Panc1 (cell line): ENCODE measurements around the gene PKN3. TPM values are rescaled to one million over a fixed set of nuclear protein-coding genes. Genes with fewer than 3 reads are reported as not detected.
"Not testable (repeated sequence)": the region's sequence is repeated elsewhere in the genome, so short reads cannot be mapped to it uniquely, and the experiment has no call there.

ENCODE experiments used
- ATAC-seq: fragments of 200-7000 bp; cut with Tn5 transposase; 2 replicates; pipeline ENCODE4 v1.9.1; 2020; ENCODE audit warnings: mild to moderate bottlenecking, moderate library complexity
- BruUV-seq: library from RNA; stranded (reverse); fragments of 400-500 nt; replicated peaks from 2 replicates; lab custom pipeline; 2021; lab: Mats Ljungman, UMichigan
- CTCF ChIA-PET: fragments of 300-600 bp; sonication (Branson Sonifier 250); formaldehyde crosslinking; loops from one replicate; lab custom pipeline; 2022; ENCODE audit warnings: antibody characterized with exemption; lab: Charles Lee
- POLR2A ChIA-PET: fragments of 300-600 bp; sonication (Branson Sonifier 250); formaldehyde crosslinking; loops from one replicate; lab custom pipeline; 2022; ENCODE audit warnings: antibody characterized with exemption; lab: Charles Lee
- DNase-seq: peaks from one replicate; pipeline ENCODE4 v3.0.0-alpha.2; 2010; ENCODE audit warnings: low read depth, low spot score
- H3K27ac ChIP-seq: 2 replicates; pipeline ENCODE4 v1.5.1; 2011; ENCODE audit warnings: mild to moderate bottlenecking, low read length, inconsistent platforms
- H3K27me3 ChIP-seq: fragments of 200-500 bp; sonication (Bioruptor generic); 2 replicates; pipeline ENCODE4 v1.6.0; 2014; ENCODE audit warnings: low read length, inconsistent platforms; ENCODE audit not compliant: control insufficient read depth, insufficient read depth
- H3K36me3 ChIP-seq: fragments of 200-500 bp; sonication (Bioruptor generic); 2 replicates; pipeline ENCODE4 v1.5.1; 2014; ENCODE audit warnings: inconsistent platforms, mild to moderate bottlenecking, low read length, moderate library complexity; ENCODE audit not compliant: control insufficient read depth, insufficient read depth
- H3K4me1 ChIP-seq: 2 replicates; pipeline ENCODE4 v1.5.1; 2011; ENCODE audit warnings: inconsistent platforms, mild to moderate bottlenecking, low read length, moderate library complexity; ENCODE audit not compliant: control insufficient read depth, insufficient read depth
- H3K4me3 ChIP-seq, 2 experiments: 2 replicates each; pipeline ENCODE4 v1.5.1; 2011 to 2012; ENCODE audit warnings: low read depth in 2 of 2, low read length in 2 of 2, mild to moderate bottlenecking in 2 of 2, inconsistent platforms in 1 of 2, moderate library complexity in 1 of 2
- H3K9me3 ChIP-seq: fragments of 200-500 bp; sonication (Bioruptor generic); 2 replicates; pipeline ENCODE4 v1.5.1; 2014; ENCODE audit warnings: low read depth, mild to moderate bottlenecking, inconsistent platforms, low read length, moderate library complexity; ENCODE audit not compliant: control insufficient read depth, insufficient read depth
- POLR2AphosphoS5 ChIP-seq: IDR thresholded peaks from 2 replicates; pipeline ENCODE4 v1.6.1; 2012; ENCODE audit warnings: mild to moderate bottlenecking, low read depth, low read length, moderate library complexity
- SIN3A ChIP-seq: IDR thresholded peaks from 2 replicates; pipeline ENCODE4 v1.6.1; 2012; ENCODE audit warnings: low read depth, mild to moderate bottlenecking, low read length, moderate library complexity, borderline replicate concordance; ENCODE audit not compliant: insufficient read depth
- TCF7L2 ChIP-seq: IDR thresholded peaks from 2 replicates; pipeline ENCODE4 v1.6.1; 2011; ENCODE audit warnings: mild to moderate bottlenecking, low read depth, low read length, inconsistent platforms
- in situ Hi-C: cut with HindIII; loops from 2 replicates; pipeline ENCODE4 v1.10.0; 2016; ENCODE audit warnings: low sequenced_read_pairs, low pct_unique_long_range_greater_than_20kb
- intact Hi-C: fragments of 100-400 bp; cut with micrococcal nuclease; formaldehyde crosslinking; loops from one replicate; pipeline ENCODE4 v1.10.0; 2022; ENCODE audit not compliant: unreplicated experiment
- total RNA-seq: library from RNA; stranded (reverse); gene quantifications from one replicate; pipeline ENCODE4 v1.2.1, GENCODE V29; 2021; ENCODE audit not compliant: unreplicated experiment
- TF ChIP-seq, protein P1 (sequence below): fragments of 450-650 bp; IDR thresholded peaks from 2 replicates; pipeline ENCODE4 v1.5.1; 2017; ENCODE audit warnings: mild to moderate bottlenecking
- TF ChIP-seq, protein P2 (sequence below), 2 experiments: IDR thresholded peaks; 2 replicates each; pipeline ENCODE4 v1.6.1; 2011 to 2012; ENCODE audit warnings: low read depth in 2 of 2, control low read depth in 1 of 2, low read length in 1 of 2, mild to moderate bottlenecking in 1 of 2, moderate library complexity in 1 of 2; ENCODE audit not compliant: insufficient read depth in 1 of 2

Gene PKN3
- total RNA-seq, 1 experiment from 2014 or later: 19.9 TPM

GRCh38 chr9:128657344-128657704, 45.0 kb upstream of the PKN3 start:
- peaks cover 3% of the 10 kb centered on the region; the same call in 1 of the 2 replicates for H3K4me1 ChIP-seq
- BruUV-seq: no TSS peak
- intact Hi-C loops: no loop called here

DNA sequence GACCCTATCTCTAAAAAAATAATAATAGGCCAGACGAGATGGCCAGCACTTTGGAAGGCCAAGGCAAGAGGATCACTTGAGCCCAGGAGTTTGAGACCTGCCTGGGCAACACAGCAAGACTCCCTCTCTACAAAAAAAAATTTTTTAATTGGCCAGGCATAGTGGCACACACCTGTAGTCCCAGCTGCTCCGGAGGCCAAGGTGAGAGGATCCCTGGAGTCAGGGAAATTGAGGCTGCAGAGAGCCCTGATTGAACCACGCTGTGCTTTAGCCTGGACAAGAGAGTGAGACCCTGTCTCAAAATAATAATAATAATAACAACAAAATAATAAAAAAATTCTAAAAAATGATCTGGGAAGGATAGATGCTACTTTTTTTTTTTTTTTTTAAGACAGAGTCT, 44.5 kb upstream of the PKN3 start:
- no peaks in the 10 kb centered on the region for H3K27me3 ChIP-seq
- H3K36me3 ChIP-seq: no peaks in the 10 kb centered on the region; the same call in 1 of the 2 replicates
- TF ChIP-seq, protein P1, sequence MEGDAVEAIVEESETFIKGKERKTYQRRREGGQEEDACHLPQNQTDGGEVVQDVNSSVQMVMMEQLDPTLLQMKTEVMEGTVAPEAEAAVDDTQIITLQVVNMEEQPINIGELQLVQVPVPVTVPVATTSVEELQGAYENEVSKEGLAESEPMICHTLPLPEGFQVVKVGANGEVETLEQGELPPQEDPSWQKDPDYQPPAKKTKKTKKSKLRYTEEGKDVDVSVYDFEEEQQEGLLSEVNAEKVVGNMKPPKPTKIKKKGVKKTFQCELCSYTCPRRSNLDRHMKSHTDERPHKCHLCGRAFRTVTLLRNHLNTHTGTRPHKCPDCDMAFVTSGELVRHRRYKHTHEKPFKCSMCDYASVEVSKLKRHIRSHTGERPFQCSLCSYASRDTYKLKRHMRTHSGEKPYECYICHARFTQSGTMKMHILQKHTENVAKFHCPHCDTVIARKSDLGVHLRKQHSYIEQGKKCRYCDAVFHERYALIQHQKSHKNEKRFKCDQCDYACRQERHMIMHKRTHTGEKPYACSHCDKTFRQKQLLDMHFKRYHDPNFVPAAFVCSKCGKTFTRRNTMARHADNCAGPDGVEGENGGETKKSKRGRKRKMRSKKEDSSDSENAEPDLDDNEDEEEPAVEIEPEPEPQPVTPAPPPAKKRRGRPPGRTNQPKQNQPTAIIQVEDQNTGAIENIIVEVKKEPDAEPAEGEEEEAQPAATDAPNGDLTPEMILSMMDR: no peak
- TF ChIP-seq SIN3A (no peak), TCF7L2 (no peak)
- TF ChIP-seq, protein P2, sequence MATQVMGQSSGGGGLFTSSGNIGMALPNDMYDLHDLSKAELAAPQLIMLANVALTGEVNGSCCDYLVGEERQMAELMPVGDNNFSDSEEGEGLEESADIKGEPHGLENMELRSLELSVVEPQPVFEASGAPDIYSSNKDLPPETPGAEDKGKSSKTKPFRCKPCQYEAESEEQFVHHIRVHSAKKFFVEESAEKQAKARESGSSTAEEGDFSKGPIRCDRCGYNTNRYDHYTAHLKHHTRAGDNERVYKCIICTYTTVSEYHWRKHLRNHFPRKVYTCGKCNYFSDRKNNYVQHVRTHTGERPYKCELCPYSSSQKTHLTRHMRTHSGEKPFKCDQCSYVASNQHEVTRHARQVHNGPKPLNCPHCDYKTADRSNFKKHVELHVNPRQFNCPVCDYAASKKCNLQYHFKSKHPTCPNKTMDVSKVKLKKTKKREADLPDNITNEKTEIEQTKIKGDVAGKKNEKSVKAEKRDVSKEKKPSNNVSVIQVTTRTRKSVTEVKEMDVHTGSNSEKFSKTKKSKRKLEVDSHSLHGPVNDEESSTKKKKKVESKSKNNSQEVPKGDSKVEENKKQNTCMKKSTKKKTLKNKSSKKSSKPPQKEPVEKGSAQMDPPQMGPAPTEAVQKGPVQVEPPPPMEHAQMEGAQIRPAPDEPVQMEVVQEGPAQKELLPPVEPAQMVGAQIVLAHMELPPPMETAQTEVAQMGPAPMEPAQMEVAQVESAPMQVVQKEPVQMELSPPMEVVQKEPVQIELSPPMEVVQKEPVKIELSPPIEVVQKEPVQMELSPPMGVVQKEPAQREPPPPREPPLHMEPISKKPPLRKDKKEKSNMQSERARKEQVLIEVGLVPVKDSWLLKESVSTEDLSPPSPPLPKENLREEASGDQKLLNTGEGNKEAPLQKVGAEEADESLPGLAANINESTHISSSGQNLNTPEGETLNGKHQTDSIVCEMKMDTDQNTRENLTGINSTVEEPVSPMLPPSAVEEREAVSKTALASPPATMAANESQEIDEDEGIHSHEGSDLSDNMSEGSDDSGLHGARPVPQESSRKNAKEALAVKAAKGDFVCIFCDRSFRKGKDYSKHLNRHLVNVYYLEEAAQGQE (IDR thresholded peaks at IDR 0.05; ENCODE audit: insufficient read depth in 1 of 2, low read depth in 2 of 2, low read length in 1 of 2): no peak
- peaks cover 3% of the 10 kb centered on the region; the same call in 1 of the 2 replicates for H3K4me1 ChIP-seq
- DNase-seq: no peak
- H3K4me3 ChIP-seq: no peak overlapping the region
- POLR2A ChIA-PET: no interaction called here
- no peaks in the 10 kb centered on the region for H3K9me3 ChIP-seq
- in situ Hi-C loops: no loop called here
- H3K27ac ChIP-seq: peak overlapping the region; percentile 97; the same call in 1 of the 2 replicates
- CTCF ChIA-PET: no interaction called here
- ATAC-seq: no peak
- no TSS peak for BruUV-seq
- intact Hi-C loops: no loop called here

More at GRCh38 chr9:128657344-128657704, 45.0 kb upstream of the PKN3 start:
- H3K27me3 ChIP-seq: no peaks in the 10 kb centered on the region
- H3K9me3 ChIP-seq: no peaks in the 10 kb centered on the region
- DNase-seq (no peak), ATAC-seq (no peak)
- ChIA-PET CTCF (no interaction called here), POLR2A (no interaction called here)
- H3K27ac ChIP-seq: peak overlapping the region; percentile 97
- no peak for TF ChIP-seq POLR2AphosphoS5
- no peak for TF ChIP-seq SIN3A
- TF ChIP-seq, protein P2 (IDR thresholded peaks at IDR 0.05; ENCODE audit: insufficient read depth in 1 of 2, low read depth in 2 of 2, low read length in 1 of 2): no peak
- TF ChIP-seq TCF7L2: no peak
- TF ChIP-seq, protein P1: no peak
- in situ Hi-C loops: no loop called here
- H3K36me3 ChIP-seq: no peaks in the 10 kb centered on the region; the same call in 1 of the 2 replicates
- H3K4me3 ChIP-seq: peak overlapping the region in 1 of 2 experiments; percentile 64; a peak in 2 of 4 replicates

DNA sequence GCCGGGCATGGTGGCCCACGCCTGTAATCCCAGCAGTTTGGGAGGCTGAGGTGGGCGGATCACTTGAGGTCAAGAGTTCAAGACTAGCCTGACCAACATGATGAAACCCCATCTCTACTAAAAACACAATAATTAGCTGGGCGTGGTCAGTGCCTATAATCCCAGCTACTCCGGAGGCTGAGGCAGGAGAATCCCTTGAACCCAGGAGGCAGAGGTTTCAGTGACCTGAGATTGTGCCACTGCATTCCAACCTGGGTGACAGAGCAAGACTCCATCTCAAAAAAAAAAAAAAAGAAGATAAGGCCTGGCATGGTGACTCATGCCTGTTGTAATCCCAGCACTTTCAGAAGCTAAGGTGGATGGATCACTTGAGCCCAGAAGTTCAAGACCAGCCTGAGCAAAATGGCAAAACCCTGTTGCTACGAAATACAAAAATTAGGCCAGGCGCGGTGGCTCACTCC, 35.8 kb upstream of the PKN3 start:
- ATAC-seq, H3K36me3 ChIP-seq, H3K4me1 ChIP-seq, H3K9me3 ChIP-seq, BruUV-seq, H3K27me3 ChIP-seq, DNase-seq, CTCF ChIA-PET, in situ Hi-C loops, H3K4me3 ChIP-seq, intact Hi-C loops, H3K27ac ChIP-seq, POLR2A ChIA-PET: not testable (repeated sequence)
